Activated CD4-positive, alpha-beta memory T cell treated with anti-CD3 and anti-CD28 coated beads, Interleukin-2, amount 10 ng/mL, durations not matched to agents 7 days and 5 days (primary cell): ENCODE measurements around the gene NBL1. TPM values are rescaled to one million over a fixed set of nuclear protein-coding genes. Genes with fewer than 3 reads are reported as not detected.
"Not testable (repeated sequence)": the region's sequence is repeated elsewhere in the genome, so short reads cannot be mapped to it uniquely, and the experiment has no call there.

ENCODE experiments used
- CTCF ChIA-PET: fragments of 350-600 bp; sonication (Branson Sonifier 250); formaldehyde crosslinking; loops from one replicate; lab custom pipeline; 2021; ENCODE audit warnings: antibody characterized with exemption, inconsistent platforms; lab: Charles Lee
- POLR2A ChIA-PET: fragments of 350-600 bp; sonication (Branson Sonifier 250); formaldehyde crosslinking; loops from one replicate; lab custom pipeline; 2021; ENCODE audit warnings: antibody characterized with exemption; lab: Charles Lee
- DNase-seq: peaks from one replicate; pipeline ENCODE4 v3.0.0-alpha.2; 2020
- H3K27ac Mint-ChIP-seq: one replicate; pipeline ENCODE4 v1.8.0; 2021; ENCODE audit warnings: mild to moderate bottlenecking, mixed read lengths
- H3K27me3 Mint-ChIP-seq: one replicate; pipeline ENCODE4 v1.8.0; 2021; ENCODE audit warnings: mixed read lengths
- H3K36me3 Mint-ChIP-seq: one replicate; pipeline ENCODE4 v1.8.0; 2021; ENCODE audit warnings: low read depth, mixed read lengths
- H3K4me1 Mint-ChIP-seq: one replicate; pipeline ENCODE4 v1.8.0; 2021; ENCODE audit warnings: mixed read lengths
- H3K4me3 Mint-ChIP-seq: one replicate; pipeline ENCODE4 v1.8.0; 2021; ENCODE audit warnings: mild to moderate bottlenecking, mixed read lengths
- H3K9me3 Mint-ChIP-seq: one replicate; pipeline ENCODE4 v1.8.0; 2021; ENCODE audit warnings: mixed read lengths
- total RNA-seq, 2 experiments: library from RNA; stranded (reverse); gene quantifications; one replicate each; pipeline ENCODE4 v1.2.3, GENCODE V29; 2021

Gene NBL1
- total RNA-seq, 2 experiments from 2014 or later, result 25.4 to 29.8 TPM

- POLR2A ChIA-PET, result no interaction called here
- no peak for DNase-seq
- no peaks in the 10 kb centered on the region for H3K4me1 Mint-ChIP-seq
- H3K36me3 Mint-ChIP-seq, result peaks cover 29% of the 10 kb centered on the region
- H3K27ac Mint-ChIP-seq, result no peak overlapping the region
- H3K9me3 Mint-ChIP-seq, result no peaks in the 10 kb centered on the region
- no peak overlapping the region for H3K4me3 Mint-ChIP-seq
- H3K27me3 Mint-ChIP-seq, result no peaks in the 10 kb centered on the region
- CTCF ChIA-PET, result no interaction called here
These were observed 14.8 kb upstream of the NBL1 start for GRCh38 chr1:19629357-19629756.

- H3K4me1 Mint-ChIP-seq, H3K9me3 Mint-ChIP-seq, POLR2A ChIA-PET, H3K27ac Mint-ChIP-seq, DNase-seq, H3K27me3 Mint-ChIP-seq, H3K4me3 Mint-ChIP-seq: not testable (repeated sequence)
- CTCF ChIA-PET, result interaction anchor here (0.9 to 1.4 kb wide), 2 partner anchors 11 to 24 kb away, joined by 5 read pairs; no protein-coding TSS in a partner anchor
- H3K36me3 Mint-ChIP-seq, result peaks cover 24% of the 10 kb centered on the region
These were observed 13.9 kb upstream of the NBL1 start for GRCh38 chr1:19630192-19630591.

- H3K27me3 Mint-ChIP-seq, result no peaks in the 10 kb centered on the region
- no peak overlapping the region for H3K27ac Mint-ChIP-seq
- no peaks in the 10 kb centered on the region for H3K9me3 Mint-ChIP-seq
- no peak overlapping the region for H3K4me3 Mint-ChIP-seq
- no peak for DNase-seq
- POLR2A ChIA-PET, result no interaction called here
- peaks cover 22% of the 10 kb centered on the region for H3K36me3 Mint-ChIP-seq
- CTCF ChIA-PET, result interaction anchor here (0.9 to 1.4 kb wide), 3 partner anchors 8 to 23 kb away, joined by 5 to 7 read pairs (median 5); no protein-coding TSS in a partner anchor
- H3K4me1 Mint-ChIP-seq, result no peaks in the 10 kb centered on the region
These were observed 13.3 kb upstream of the NBL1 start for GRCh38 chr1:19630720-19631395.

GRCh38 chr1:19632211-19632610 lies 11.9 kb upstream of the NBL1 start:
- POLR2A ChIA-PET, result no interaction called here
- peaks cover 9% of the 10 kb centered on the region for H3K36me3 Mint-ChIP-seq
- no peaks in the 10 kb centered on the region for H3K27me3 Mint-ChIP-seq
- no peak overlapping the region for H3K27ac Mint-ChIP-seq
- CTCF ChIA-PET, result no interaction called here
- no peak overlapping the region for H3K4me3 Mint-ChIP-seq
- no peaks in the 10 kb centered on the region for H3K9me3 Mint-ChIP-seq
- DNase-seq, result no peak
- no peaks in the 10 kb centered on the region for H3K4me1 Mint-ChIP-seq

GRCh38 chr1:19633106-19633505 lies 11.0 kb upstream of the NBL1 start:
- Mint-ChIP-seq H3K4me3 (no peak overlapping the region), H3K9me3 (no peaks in the 10 kb centered on the region), H3K27ac (no peak overlapping the region), H3K4me1 (no peaks in the 10 kb centered on the region), H3K36me3 (peaks cover 3% of the 10 kb centered on the region), H3K27me3 (no peaks in the 10 kb centered on the region)
- ChIA-PET POLR2A (no interaction called here), CTCF (no interaction called here)
- DNase-seq, result no peak

GRCh38 chr1:19635064-19635463 lies 9.0 kb upstream of the NBL1 start:
- H3K27me3 Mint-ChIP-seq, POLR2A ChIA-PET, H3K36me3 Mint-ChIP-seq, H3K9me3 Mint-ChIP-seq, H3K27ac Mint-ChIP-seq, H3K4me1 Mint-ChIP-seq, H3K4me3 Mint-ChIP-seq, CTCF ChIA-PET, DNase-seq: not testable (repeated sequence)

- CTCF ChIA-PET, result interaction anchor here (0.8 kb wide), 1 partner anchor 27 kb away, joined by 3 read pairs; no protein-coding TSS in a partner anchor
- Mint-ChIP-seq H3K36me3 (no peaks in the 10 kb centered on the region), H3K27ac (no peak overlapping the region), H3K4me1 (no peaks in the 10 kb centered on the region), H3K4me3 (no peak overlapping the region), H3K27me3 (no peaks in the 10 kb centered on the region), H3K9me3 (no peaks in the 10 kb centered on the region)
- POLR2A ChIA-PET, result interaction anchor here (0.8 kb wide), 1 partner anchor 11 kb away, joined by 3 read pairs; no protein-coding TSS in a partner anchor
- DNase-seq, result no peak
These were observed 8.5 kb upstream of the NBL1 start for GRCh38 chr1:19635646-19636045.

GRCh38 chr1:19636065-19636464 lies 8.0 kb upstream of the NBL1 start:
- Mint-ChIP-seq H3K9me3 (no peaks in the 10 kb centered on the region), H3K4me1 (no peaks in the 10 kb centered on the region), H3K27me3 (no peaks in the 10 kb centered on the region), H3K36me3 (no peaks in the 10 kb centered on the region), H3K27ac (no peak overlapping the region), H3K4me3 (no peak overlapping the region)
- no peak for DNase-seq
- CTCF ChIA-PET, result interaction anchor here (0.8 kb wide), 1 partner anchor 26 kb away, joined by 3 read pairs; no protein-coding TSS in a partner anchor
- POLR2A ChIA-PET, result interaction anchor here (0.8 kb wide), 1 partner anchor 10 kb away, joined by 3 read pairs; no protein-coding TSS in a partner anchor

GRCh38 chr1:19636749-19637148 lies 7.4 kb upstream of the NBL1 start:
- CTCF ChIA-PET, result interaction anchor here (1.0 kb wide), 1 partner anchor 15 kb away, joined by 3 read pairs; no protein-coding TSS in a partner anchor
- H3K27ac Mint-ChIP-seq, H3K4me1 Mint-ChIP-seq, H3K36me3 Mint-ChIP-seq, H3K9me3 Mint-ChIP-seq, DNase-seq, POLR2A ChIA-PET, H3K27me3 Mint-ChIP-seq, H3K4me3 Mint-ChIP-seq: not testable (repeated sequence)

- no peaks in the 10 kb centered on the region for H3K4me1 Mint-ChIP-seq
- DNase-seq, result no peak
- no peak overlapping the region for H3K4me3 Mint-ChIP-seq
- H3K27me3 Mint-ChIP-seq, result peaks cover 9% of the 10 kb centered on the region
- ChIA-PET POLR2A (no interaction called here), CTCF (interaction anchor here (1.2 kb wide), 1 partner anchor 55 kb away, joined by 3 read pairs; no protein-coding TSS in a partner anchor)
- H3K36me3 Mint-ChIP-seq, result no peaks in the 10 kb centered on the region
- H3K27ac Mint-ChIP-seq, result no peak overlapping the region
- no peaks in the 10 kb centered on the region for H3K9me3 Mint-ChIP-seq
These were observed 6.5 kb upstream of the NBL1 start for GRCh38 chr1:19637606-19638005.

GRCh38 chr1:19639228-19639627 lies 4.9 kb upstream of the NBL1 start:
- H3K27ac Mint-ChIP-seq, H3K4me1 Mint-ChIP-seq, H3K4me3 Mint-ChIP-seq, H3K9me3 Mint-ChIP-seq, POLR2A ChIA-PET, DNase-seq, H3K36me3 Mint-ChIP-seq: not testable (repeated sequence)
- CTCF ChIA-PET, result interaction anchor here (1.0 to 1.8 kb wide), 4 partner anchors 8 to 54 kb away, joined by 3 to 7 read pairs (median 4); no protein-coding TSS in a partner anchor
- H3K27me3 Mint-ChIP-seq, result peaks cover 19% of the 10 kb centered on the region

- no peaks in the 10 kb centered on the region for H3K9me3 Mint-ChIP-seq
- H3K27ac Mint-ChIP-seq, result no peak overlapping the region
- H3K36me3 Mint-ChIP-seq, result peaks cover 2% of the 10 kb centered on the region
- POLR2A ChIA-PET, result no interaction called here
- peaks cover 11% of the 10 kb centered on the region for H3K4me1 Mint-ChIP-seq
- H3K27me3 Mint-ChIP-seq, result peaks cover 20% of the 10 kb centered on the region
- no peak for DNase-seq
- CTCF ChIA-PET, result interaction anchor here (1.3 to 1.8 kb wide), 2 partner anchors 22 to 30 kb away, joined by 3 to 5 read pairs; no protein-coding TSS in a partner anchor
- H3K4me3 Mint-ChIP-seq, result no peak overlapping the region
These were observed 4.1 kb upstream of the NBL1 start for GRCh38 chr1:19639999-19640362.
